Fibroblast of lung (primary cell): ENCODE measurements around the gene THOP1. TPM values are rescaled to one million over a fixed set of nuclear protein-coding genes. Genes with fewer than 3 reads are reported as not detected.

Experiments used
- DNase-seq, 2 donors: peaks; one replicate each; pipeline versions ENCODE4 v3.0.0 to v3.0.0-alpha.2; 2010; ENCODE audit warnings: low read depth in 2 of 2
- H2AFZ ChIP-seq: 2 replicates; pipeline ENCODE4 v1.5.1; 2012; ENCODE audit warnings: low read length, control low read depth, inconsistent platforms
- H3K27ac ChIP-seq: 2 replicates; pipeline ENCODE4 v1.5.1; 2011; ENCODE audit warnings: low read length, control low read depth; ENCODE audit not compliant: insufficient read depth
- H3K27me3 ChIP-seq: 2 replicates; pipeline ENCODE4 v1.5.1; 2011; ENCODE audit warnings: mild to moderate bottlenecking, low read length; ENCODE audit not compliant: control insufficient read depth, insufficient read depth
- H3K36me3 ChIP-seq: 2 replicates; pipeline ENCODE4 v1.5.1; 2011; ENCODE audit warnings: low read length; ENCODE audit not compliant: control insufficient read depth, insufficient read depth
- H3K4me1 ChIP-seq: 2 replicates; pipeline ENCODE4 v1.5.1; 2011; ENCODE audit warnings: low read length; ENCODE audit not compliant: control insufficient read depth, insufficient read depth; ENCODE audit errors: extremely low read depth
- H3K4me2 ChIP-seq: 2 replicates; pipeline ENCODE4 v1.5.1; 2011; ENCODE audit warnings: low read length, control low read depth; ENCODE audit not compliant: insufficient read depth; ENCODE audit errors: extremely low read depth
- H3K4me3 ChIP-seq, 4 experiments: fragments of 200-600 bp in 1 of 4; sonication (generic) in 1 of 4; replicated peaks in 1 of 4; 2 replicates each; pipeline ENCODE4 v1.5.1; 2011 to 2016; ENCODE audit warnings: low read length in 4 of 4, low read depth in 3 of 4, mild to moderate bottlenecking in 3 of 4, control low read depth in 2 of 4, inconsistent platforms in 1 of 4, mixed read lengths in 1 of 4; ENCODE audit not compliant: insufficient read depth in 1 of 4; ENCODE audit errors: control extremely low read depth in 1 of 4
- H3K79me2 ChIP-seq: 2 replicates; pipeline ENCODE4 v1.5.1; 2012; ENCODE audit warnings: mild to moderate bottlenecking, low read length, inconsistent platforms; ENCODE audit not compliant: control insufficient read depth, insufficient read depth
- H3K9ac ChIP-seq: 2 replicates; pipeline ENCODE4 v1.5.1; 2011; ENCODE audit warnings: mild to moderate bottlenecking, low read length, control low read depth; ENCODE audit not compliant: insufficient read depth
- H3K9me3 ChIP-seq: 2 replicates; pipeline ENCODE4 v1.5.1; 2012; ENCODE audit warnings: low read depth, low read length; ENCODE audit not compliant: control insufficient read depth, insufficient read depth
- H4K20me1 ChIP-seq: 2 replicates; pipeline ENCODE4 v1.5.1; 2011; ENCODE audit warnings: low read length; ENCODE audit not compliant: control insufficient read depth, insufficient read depth; ENCODE audit errors: extremely low read depth
- CTCF ChIP-seq, 2 donors: IDR thresholded peaks in 1 of 2; conservative IDR thresholded peaks in 1 of 2; 1 replicate in 1 of 2; 2 replicates in 1 of 2; pipeline ENCODE4 v1.5.1; 2011 to 2012; ENCODE audit warnings: low read length in 2 of 2, control low read depth in 1 of 2, inconsistent platforms in 1 of 2, low read depth in 1 of 2, mild to moderate bottlenecking in 1 of 2
- EZH2 ChIP-seq: IDR thresholded peaks from 2 replicates; pipeline ENCODE4 v1.5.1; 2012; ENCODE audit warnings: low read length, control low read depth, mild to moderate bottlenecking; ENCODE audit errors: missing control alignments
- polyA plus RNA-seq, 2 donors: library from polyadenylated mRNA; depleted of rRNA in 1 of 2; stranded (reverse) in 1 of 2; unstranded in 1 of 2; fragments of >200 nt; gene quantifications; 2 replicates each; pipeline ENCODE4 v1.2.1, GENCODE V29; 2011 to 2012; ENCODE audit warnings: missing spikeins in 1 of 2
- total RNA-seq: library from RNA; depleted of rRNA; stranded (reverse); fragments of >200 nt; gene quantifications from 2 replicates; pipeline ENCODE4 v1.2.1, GENCODE V29; 2014

THOP1 gene
- total and polyA plus RNA-seq, 2 donors (not counting 1 experiment from before 2014, with no cell fraction given): 23.6 to 49.5 TPM

DNA sequence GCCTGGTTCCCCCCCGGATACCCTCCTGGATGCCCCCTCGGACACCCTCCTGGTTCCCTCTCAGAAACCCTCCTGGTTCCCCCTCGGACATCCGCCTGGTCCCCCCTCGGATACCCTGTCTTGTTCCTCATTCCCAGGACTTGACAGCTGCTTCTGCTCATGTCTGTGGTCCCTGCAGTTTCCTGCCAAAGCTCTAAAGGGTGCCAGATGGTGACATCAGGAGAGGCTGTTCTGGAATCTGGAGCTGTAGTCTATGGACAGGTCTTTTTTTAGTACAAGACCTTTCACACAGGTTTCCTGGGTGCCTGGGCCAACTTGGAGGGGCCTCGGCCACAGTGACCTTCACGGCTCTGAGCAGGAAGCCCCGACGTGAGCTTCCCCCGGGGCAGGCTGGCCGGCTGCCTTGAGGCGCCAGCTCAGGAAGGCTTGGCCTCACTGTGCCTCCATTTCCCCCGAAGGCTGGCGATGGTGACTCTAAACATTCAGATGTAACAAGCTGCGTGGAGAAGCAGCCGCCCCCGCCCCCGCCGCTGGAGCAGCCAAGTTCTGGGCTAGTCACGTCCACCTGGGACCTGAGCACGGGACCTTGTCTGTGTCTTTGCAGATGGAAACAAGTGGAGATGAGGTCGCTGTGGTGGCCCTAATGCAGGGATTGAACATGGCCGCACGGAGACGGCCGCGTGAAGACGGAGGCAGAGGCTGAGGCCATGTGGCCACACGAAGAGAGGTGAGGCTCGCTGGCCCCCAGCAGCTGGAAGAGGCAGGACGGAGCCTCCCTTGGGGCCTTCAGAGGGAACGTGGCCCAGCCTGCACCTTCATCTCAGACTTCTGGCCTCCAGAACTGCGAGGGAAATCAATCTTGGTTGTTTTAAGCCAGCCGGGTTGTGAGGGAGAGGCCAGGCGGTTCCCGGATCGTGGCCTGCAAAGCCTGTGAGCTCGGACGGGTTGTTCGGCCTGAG is 15.0 kb upstream of the THOP1 start:
- Histone ChIP-seq H2AFZ (no peak overlapping the region), H3K27me3 (no peaks in the 10 kb centered on the region), H3K9ac (no peak overlapping the region), H3K9me3 (no peaks in the 10 kb centered on the region), H3K4me2 (no peak overlapping the region), H3K36me3 (peaks cover 9% of the 10 kb centered on the region), H3K4me1 (peaks cover 4% of the 10 kb centered on the region), H3K79me2 (peaks cover 53% of the 10 kb centered on the region), H3K27ac (peak overlapping the region; percentile 14), H4K20me1 (no peaks in the 10 kb centered on the region), H3K4me3 (no peak overlapping the region)
- DNase-seq: peak; percentile 29 to 68
- no peak for TF ChIP-seq CTCF (conservative IDR thresholded peaks at IDR 0.05 in 1 of 2, IDR thresholded peaks at IDR 0.05 in 1 of 2; ENCODE audit: low read depth in 1 of 2, low read length in 2 of 2)

- Histone ChIP-seq H3K9ac (no peak overlapping the region), H3K36me3 (peaks cover 8% of the 10 kb centered on the region), H2AFZ (no peak overlapping the region), H3K4me3 (no peak overlapping the region), H3K27me3 (no peaks in the 10 kb centered on the region), H3K4me2 (no peak overlapping the region), H3K4me1 (peaks cover 6% of the 10 kb centered on the region), H3K79me2 (peaks cover 70% of the 10 kb centered on the region), H3K9me3 (no peaks in the 10 kb centered on the region), H3K27ac (no peak overlapping the region), H4K20me1 (no peaks in the 10 kb centered on the region)
- no peak for DNase-seq
- TF ChIP-seq CTCF (conservative IDR thresholded peaks at IDR 0.05 in 1 of 2, IDR thresholded peaks at IDR 0.05 in 1 of 2; ENCODE audit: low read depth in 1 of 2, low read length in 2 of 2) (no peak), EZH2 (no peak)
Observed at GRCh38 chr19:2771786-2772674, 13.3 kb upstream of the THOP1 start.

GRCh38 chr19:2774083-2774679 is 11.1 kb upstream of the THOP1 start:
- Histone ChIP-seq H3K9me3 (no peaks in the 10 kb centered on the region), H3K79me2 (peaks cover 83% of the 10 kb centered on the region), H3K27me3 (no peaks in the 10 kb centered on the region), H3K4me3 (no peak overlapping the region), H3K36me3 (peaks cover 6% of the 10 kb centered on the region), H2AFZ (no peak overlapping the region), H3K27ac (no peak overlapping the region), H3K4me2 (no peak overlapping the region), H4K20me1 (no peaks in the 10 kb centered on the region), H3K9ac (no peak overlapping the region), H3K4me1 (peaks cover 6% of the 10 kb centered on the region)
- no peak for DNase-seq
- no peak for TF ChIP-seq CTCF (conservative IDR thresholded peaks at IDR 0.05 in 1 of 2, IDR thresholded peaks at IDR 0.05 in 1 of 2; ENCODE audit: low read depth in 1 of 2, low read length in 2 of 2)
- TF ChIP-seq EZH2: no peak
